Measurements from ENCODE around the gene HIP1.

Gene HIP1

DNA sequence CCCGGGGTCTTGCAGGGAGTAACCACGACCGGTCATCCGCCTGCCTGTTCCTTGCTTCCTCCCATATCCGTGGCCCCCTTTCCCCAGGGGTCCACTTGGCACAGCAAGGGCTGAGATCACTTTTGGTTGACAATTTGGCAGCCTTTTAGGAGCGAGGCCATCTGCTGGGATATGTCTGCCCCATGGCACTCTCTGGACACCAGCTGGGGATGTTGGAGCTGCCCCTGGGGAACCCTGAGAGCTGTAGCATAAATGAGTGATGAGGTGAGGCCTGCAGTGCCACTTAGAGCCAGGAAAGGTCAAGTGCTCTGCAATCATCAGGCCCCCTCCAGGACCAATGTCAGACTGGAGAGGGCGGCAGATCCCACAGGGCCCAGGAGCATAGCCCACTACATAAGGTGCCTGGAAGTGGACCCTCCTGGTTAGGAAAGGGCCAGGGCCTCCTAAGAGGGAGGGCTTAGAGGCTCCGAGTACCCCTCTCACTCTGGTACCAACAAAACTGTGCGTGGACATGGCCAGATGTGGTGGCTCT lies 92.1 kb downstream of the HIP1 start:
- Histone ChIP-seq H3K27me3 (ENCODE audit: control insufficient read depth, insufficient read depth, low read length, poor library complexity, severe bottlenecking) (no peaks in the 10 kb centered on the region), H3K36me3 (ENCODE audit: control insufficient read depth, insufficient read depth, low read length) (no peaks in the 10 kb centered on the region), H3K4me3 (ENCODE audit: insufficient read depth, low read depth, low read length) (no peak overlapping the region), H3K4me1 (ENCODE audit: control insufficient read depth, insufficient read depth, low read length) (peaks cover 6% of the 10 kb centered on the region), H3K9me3 (ENCODE audit: control insufficient read depth, low read length) (no peaks in the 10 kb centered on the region), H3K27ac (ENCODE audit: insufficient read depth, low read depth, low read length, poor library complexity, severe bottlenecking) (no peak overlapping the region)
- 90 to 91% methylated on average over 9 of the region's 9 CpGs for WGBS, 2 experiments

DNA sequence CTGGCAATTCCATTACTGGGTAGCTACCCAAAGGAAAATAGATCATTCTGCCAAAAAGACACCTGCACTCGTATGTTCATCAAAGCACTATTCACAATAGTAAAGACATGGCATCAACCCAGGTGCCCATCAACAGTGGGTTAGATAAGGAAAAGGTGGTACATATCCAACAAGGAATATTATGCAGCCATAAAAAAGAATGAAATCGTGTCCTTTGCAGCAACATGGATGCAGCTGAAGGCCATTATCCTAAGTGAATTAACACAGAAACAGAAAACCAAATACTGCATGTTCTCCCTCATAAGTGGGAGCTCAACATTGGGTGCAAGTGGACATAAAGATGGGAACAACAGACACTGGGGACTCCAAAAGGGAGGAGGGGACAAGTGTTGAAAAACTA lies 93.2 kb downstream of the HIP1 start:
- Histone ChIP-seq H3K4me3 (ENCODE audit: insufficient read depth, low read depth, low read length) (no peak overlapping the region), H3K27me3 (ENCODE audit: control insufficient read depth, insufficient read depth, low read length, poor library complexity, severe bottlenecking) (no peaks in the 10 kb centered on the region), H3K4me1 (ENCODE audit: control insufficient read depth, insufficient read depth, low read length) (peaks cover 6% of the 10 kb centered on the region), H3K27ac (ENCODE audit: insufficient read depth, low read depth, low read length, poor library complexity, severe bottlenecking) (no peak overlapping the region), H3K9me3 (ENCODE audit: control insufficient read depth, low read length) (no peaks in the 10 kb centered on the region), H3K36me3 (ENCODE audit: control insufficient read depth, insufficient read depth, low read length) (no peaks in the 10 kb centered on the region)
- WGBS, 2 experiments = 87 to 97% methylated on average over 2 of the region's 2 CpGs

DNA sequence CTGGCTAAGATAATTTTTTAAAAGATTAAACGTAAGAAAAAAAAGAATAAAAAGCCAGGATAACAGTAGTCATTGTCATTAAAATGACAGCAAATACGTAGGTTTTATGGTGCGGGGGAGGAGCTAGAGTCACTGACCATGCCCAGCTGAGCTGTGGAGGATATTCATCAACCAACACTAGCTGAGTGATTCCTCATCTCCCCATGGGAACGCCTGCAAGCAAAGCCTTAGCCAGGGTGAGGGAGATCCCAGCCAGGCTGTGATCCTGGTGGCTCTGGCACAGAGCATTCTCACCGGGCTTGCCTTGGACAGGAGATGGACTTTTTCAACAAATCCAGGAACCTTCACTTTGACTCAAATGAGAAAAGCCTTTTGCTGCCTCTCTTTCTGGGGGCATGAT lies 94.2 kb downstream of the HIP1 start:
- Histone ChIP-seq H3K9me3 (ENCODE audit: control insufficient read depth, low read length) (no peaks in the 10 kb centered on the region), H3K27ac (ENCODE audit: insufficient read depth, low read depth, low read length, poor library complexity, severe bottlenecking) (no peak overlapping the region), H3K36me3 (ENCODE audit: control insufficient read depth, insufficient read depth, low read length) (no peaks in the 10 kb centered on the region), H3K4me3 (ENCODE audit: insufficient read depth, low read depth, low read length) (no peak overlapping the region), H3K27me3 (ENCODE audit: control insufficient read depth, insufficient read depth, low read length, poor library complexity, severe bottlenecking) (no peaks in the 10 kb centered on the region), H3K4me1 (ENCODE audit: control insufficient read depth, insufficient read depth, low read length) (peaks cover 5% of the 10 kb centered on the region)
- 78 to 83% methylated on average over 5 of the region's 5 CpGs for WGBS, 2 experiments

DNA sequence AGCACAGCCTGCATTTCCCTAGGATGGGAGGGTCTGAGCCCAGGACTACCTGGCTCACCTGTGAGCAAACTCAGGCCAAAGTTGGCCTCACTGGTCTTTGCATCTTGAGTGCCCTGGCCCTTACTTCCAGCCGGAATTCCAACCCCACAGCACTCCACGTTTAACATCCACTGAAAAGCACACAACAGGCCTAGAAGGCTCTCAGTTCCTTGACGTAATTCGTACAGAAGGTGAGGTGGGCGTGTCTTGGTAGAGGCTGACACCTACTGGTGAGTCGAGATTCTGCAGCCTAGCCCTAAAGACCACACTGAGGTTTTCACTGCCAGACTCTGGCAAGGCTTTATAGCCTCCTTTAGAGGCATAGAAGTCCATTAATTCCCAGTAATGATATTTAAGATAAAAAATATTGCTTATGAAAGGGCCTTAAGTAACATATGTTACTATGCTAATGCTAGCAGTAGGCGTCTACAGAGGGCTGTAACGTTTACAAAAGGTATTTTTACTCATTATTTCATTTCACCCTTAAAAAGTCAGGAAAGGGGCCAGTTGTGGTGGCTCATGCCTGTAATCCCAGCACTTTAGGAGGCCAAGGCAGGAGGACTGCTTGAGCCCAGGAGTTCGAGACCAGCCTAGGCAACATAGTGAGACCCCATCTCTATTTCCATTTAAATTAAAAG lies 95.8 kb downstream of the HIP1 start:
- Histone ChIP-seq H3K36me3 (ENCODE audit: control insufficient read depth, insufficient read depth, low read length) (no peaks in the 10 kb centered on the region), H3K27me3 (ENCODE audit: control insufficient read depth, insufficient read depth, low read length, poor library complexity, severe bottlenecking) (no peaks in the 10 kb centered on the region)
- WGBS, 2 experiments = 52 to 53% methylated on average over 9 of the region's 9 CpGs

DNA sequence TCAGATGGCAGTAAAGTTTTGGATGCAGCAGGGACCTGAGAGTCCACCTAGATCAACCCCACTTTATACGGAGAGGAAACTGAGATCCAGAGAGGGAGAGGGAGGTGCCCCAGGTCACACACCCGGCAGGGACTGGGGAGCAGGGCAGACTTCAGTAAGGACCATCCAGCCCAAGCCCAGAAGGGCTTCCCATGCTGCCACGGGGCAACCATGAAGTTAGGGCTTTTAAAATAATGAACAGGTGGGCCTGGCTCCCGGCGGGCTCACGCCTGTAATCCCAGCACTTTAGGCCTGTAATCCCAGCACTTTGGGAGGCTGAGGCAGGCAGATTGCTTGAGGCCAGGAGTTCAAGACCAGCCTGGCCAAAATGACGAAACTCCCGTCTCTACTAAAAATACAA lies 98.5 kb downstream of the HIP1 start:
- WGBS, 2 experiments = 53 to 55% methylated on average over 8 of the region's 8 CpGs
- Histone ChIP-seq H3K27me3 (ENCODE audit: control insufficient read depth, insufficient read depth, low read length, poor library complexity, severe bottlenecking) (no peaks in the 10 kb centered on the region), H3K4me3 (ENCODE audit: insufficient read depth, low read depth, low read length) (peak overlapping the region; percentile 73), H3K9me3 (ENCODE audit: control insufficient read depth, low read length) (no peaks in the 10 kb centered on the region), H3K4me1 (ENCODE audit: control insufficient read depth, insufficient read depth, low read length) (peaks cover 10% of the 10 kb centered on the region), H3K27ac (ENCODE audit: insufficient read depth, low read depth, low read length, poor library complexity, severe bottlenecking) (peak overlapping the region; percentile 99), H3K36me3 (ENCODE audit: control insufficient read depth, insufficient read depth, low read length) (peaks cover 2% of the 10 kb centered on the region)

More for the DNA sequence above, 95.8 kb downstream of the HIP1 start:
- no peaks in the 10 kb centered on the region for H3K9me3 ChIP-seq (ENCODE audit: control insufficient read depth, low read length)
- H3K4me1 ChIP-seq (ENCODE audit: control insufficient read depth, insufficient read depth, low read length) = peaks cover 5% of the 10 kb centered on the region
- H3K4me3 ChIP-seq (ENCODE audit: insufficient read depth, low read depth, low read length) = no peak overlapping the region
- H3K27ac ChIP-seq (ENCODE audit: insufficient read depth, low read depth, low read length, poor library complexity, severe bottlenecking) = no peak overlapping the region

DNA sequence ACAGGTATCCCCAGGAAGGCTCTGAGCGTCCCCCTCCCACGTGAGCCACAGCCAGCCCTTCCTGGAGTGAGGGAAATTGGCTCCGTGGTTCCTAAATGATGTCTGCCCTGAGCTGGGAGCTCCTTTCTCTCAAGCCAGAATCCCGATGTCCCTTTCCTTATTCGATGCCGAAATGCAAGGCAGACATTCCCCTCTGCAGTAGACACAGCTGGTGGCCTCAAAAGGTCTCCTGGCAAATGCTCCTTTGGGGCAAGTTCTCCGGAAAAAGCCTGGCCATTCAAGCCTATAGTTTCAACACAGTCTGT lies 98.9 kb downstream of the HIP1 start:
- peaks cover 10% of the 10 kb centered on the region for H3K4me1 ChIP-seq (ENCODE audit: control insufficient read depth, insufficient read depth, low read length)
- H3K36me3 ChIP-seq (ENCODE audit: control insufficient read depth, insufficient read depth, low read length) = peaks cover 2% of the 10 kb centered on the region
- no peaks in the 10 kb centered on the region for H3K9me3 ChIP-seq (ENCODE audit: control insufficient read depth, low read length)
- WGBS, 2 experiments = 0 to 1% methylated on average over 7 of the region's 7 CpGs
- H3K27ac ChIP-seq (ENCODE audit: insufficient read depth, low read depth, low read length, poor library complexity, severe bottlenecking) = peak overlapping the region; percentile 99
- H3K4me3 ChIP-seq (ENCODE audit: insufficient read depth, low read depth, low read length) = peak overlapping the region; percentile 73
- no peaks in the 10 kb centered on the region for H3K27me3 ChIP-seq (ENCODE audit: control insufficient read depth, insufficient read depth, low read length, poor library complexity, severe bottlenecking)

DNA sequence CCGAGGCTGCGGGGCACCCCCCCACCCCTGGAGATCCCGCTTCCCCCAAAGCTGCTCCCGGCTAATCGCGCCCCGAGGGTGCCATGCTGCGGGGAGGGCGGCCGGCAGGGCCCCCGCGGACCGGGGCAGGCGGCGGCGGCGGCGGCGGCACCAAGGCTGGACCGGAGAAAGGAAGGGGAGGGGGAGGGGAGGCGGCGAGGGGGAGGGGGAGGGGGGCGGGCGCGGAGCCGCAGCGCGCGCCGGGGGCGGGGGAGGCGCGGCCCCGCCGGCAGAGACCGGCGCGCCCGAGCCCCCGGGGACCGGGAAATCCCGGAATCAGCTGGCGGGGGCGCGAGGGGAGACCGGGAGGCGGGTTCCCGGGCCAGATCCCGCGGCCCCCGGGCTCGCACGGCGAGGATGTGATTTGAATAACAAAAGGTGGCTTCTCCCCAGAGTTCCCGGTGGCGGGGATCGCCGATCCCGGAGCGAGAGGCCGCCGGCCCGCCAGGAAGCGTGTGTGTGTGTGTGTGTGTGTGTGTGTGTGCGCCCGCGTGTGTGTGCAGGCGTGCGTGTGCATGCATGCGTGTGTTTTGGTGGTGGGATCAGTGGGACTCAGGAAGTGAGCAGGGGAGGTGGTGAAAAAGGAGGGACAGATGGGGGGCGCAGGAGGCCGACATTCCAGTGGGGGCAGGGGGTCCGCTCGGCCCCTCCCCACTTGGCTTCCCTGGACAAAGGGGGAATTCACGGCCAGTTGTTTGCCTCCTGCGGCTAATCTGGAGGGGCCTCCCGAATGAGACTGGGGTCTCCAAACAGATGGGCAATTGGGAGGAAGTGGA lies 99.5 kb downstream of the HIP1 start:
- WGBS, 2 experiments = 0 to 1% methylated on average over 64 to 69 of the region's 77 CpGs

DNA sequence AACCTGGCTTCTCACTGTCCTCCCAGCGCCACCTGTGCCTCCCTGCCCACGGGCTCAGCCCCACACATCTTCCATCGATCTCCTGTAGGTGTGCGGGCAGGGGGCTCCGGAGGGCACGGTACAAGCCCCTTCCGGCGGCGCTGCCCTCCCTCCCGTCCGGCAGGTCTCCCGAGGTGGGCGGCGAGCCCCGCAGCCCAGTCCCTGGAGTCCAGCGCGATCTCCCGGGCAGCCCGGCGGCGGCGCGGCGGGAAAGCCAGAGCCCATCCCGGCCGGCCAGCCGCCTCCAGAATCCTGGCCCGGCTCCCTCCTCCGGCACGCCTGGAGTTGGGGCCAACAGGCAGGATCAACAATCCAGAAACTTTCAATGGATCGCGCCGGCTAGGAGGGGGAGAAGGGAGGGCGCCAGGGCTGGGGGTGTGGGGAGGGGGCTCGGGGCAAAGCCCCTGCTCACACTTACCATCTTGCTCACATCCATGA lies 100.1 kb downstream of the HIP1 start:
- H3K27ac ChIP-seq (ENCODE audit: insufficient read depth, low read depth, low read length, poor library complexity, severe bottlenecking) = peak overlapping the region; percentile 93
- H3K36me3 ChIP-seq (ENCODE audit: control insufficient read depth, insufficient read depth, low read length) = peaks cover 2% of the 10 kb centered on the region
- H3K9me3 ChIP-seq (ENCODE audit: control insufficient read depth, low read length) = no peaks in the 10 kb centered on the region
- H3K27me3 ChIP-seq (ENCODE audit: control insufficient read depth, insufficient read depth, low read length, poor library complexity, severe bottlenecking) = no peaks in the 10 kb centered on the region
- H3K4me1 ChIP-seq (ENCODE audit: control insufficient read depth, insufficient read depth, low read length) = peaks cover 10% of the 10 kb centered on the region
- WGBS, 2 experiments = 1% methylated on average over 31 to 34 of the region's 35 CpGs
- peak overlapping the region; percentile 73 for H3K4me3 ChIP-seq (ENCODE audit: insufficient read depth, low read depth, low read length)

More for the DNA sequence above, 99.5 kb downstream of the HIP1 start:
- H3K9me3 ChIP-seq (ENCODE audit: control insufficient read depth, low read length) = no peaks in the 10 kb centered on the region
- H3K27ac ChIP-seq (ENCODE audit: insufficient read depth, low read depth, low read length, poor library complexity, severe bottlenecking) = peak overlapping the region; percentile 99
- H3K4me3 ChIP-seq (ENCODE audit: insufficient read depth, low read depth, low read length) = peak overlapping the region; percentile 73
- H3K27me3 ChIP-seq (ENCODE audit: control insufficient read depth, insufficient read depth, low read length, poor library complexity, severe bottlenecking) = no peaks in the 10 kb centered on the region
- H3K36me3 ChIP-seq (ENCODE audit: control insufficient read depth, insufficient read depth, low read length) = peaks cover 2% of the 10 kb centered on the region
- peaks cover 10% of the 10 kb centered on the region for H3K4me1 ChIP-seq (ENCODE audit: control insufficient read depth, insufficient read depth, low read length)

DNA sequence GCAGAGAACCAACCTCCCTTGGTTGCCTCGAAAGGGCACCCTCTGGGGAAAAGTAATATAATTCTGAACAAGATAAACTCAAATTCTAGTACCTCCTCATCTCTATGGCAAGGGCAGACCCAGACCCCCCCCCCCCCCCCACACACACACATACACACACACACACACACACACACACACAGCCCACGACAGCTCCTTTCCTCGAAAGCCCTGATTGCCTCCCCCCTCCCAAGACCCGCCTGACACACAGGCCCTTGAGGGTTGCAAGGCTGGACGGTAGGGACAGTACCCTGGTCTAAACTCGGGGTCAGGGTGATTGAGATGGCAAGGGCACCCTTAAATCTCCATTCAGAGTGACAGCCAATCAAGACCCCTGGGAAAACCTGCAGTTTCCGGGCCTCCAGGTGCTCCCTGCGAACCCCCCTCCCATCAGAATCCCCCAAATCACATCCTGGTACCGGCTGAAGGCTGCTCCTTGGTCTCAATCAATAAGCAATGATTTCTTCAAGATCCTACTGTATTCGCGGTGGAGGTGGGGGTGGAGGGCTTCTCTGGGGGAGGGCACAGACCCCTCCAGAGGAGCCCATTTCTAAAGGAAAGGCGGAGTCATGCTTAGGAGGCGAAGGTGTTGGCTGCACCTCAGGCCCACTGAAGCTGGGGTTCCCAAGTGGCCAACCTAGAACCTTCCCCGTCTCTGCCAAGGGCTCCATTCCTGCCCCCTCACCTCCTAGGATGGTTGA lies 100.7 kb downstream of the HIP1 start:
- 5% methylated on average over 14 of the region's 14 CpGs for WGBS, 2 experiments
- Histone ChIP-seq H3K27ac (ENCODE audit: insufficient read depth, low read depth, low read length, poor library complexity, severe bottlenecking) (no peak overlapping the region), H3K27me3 (ENCODE audit: control insufficient read depth, insufficient read depth, low read length, poor library complexity, severe bottlenecking) (no peaks in the 10 kb centered on the region)

DNA sequence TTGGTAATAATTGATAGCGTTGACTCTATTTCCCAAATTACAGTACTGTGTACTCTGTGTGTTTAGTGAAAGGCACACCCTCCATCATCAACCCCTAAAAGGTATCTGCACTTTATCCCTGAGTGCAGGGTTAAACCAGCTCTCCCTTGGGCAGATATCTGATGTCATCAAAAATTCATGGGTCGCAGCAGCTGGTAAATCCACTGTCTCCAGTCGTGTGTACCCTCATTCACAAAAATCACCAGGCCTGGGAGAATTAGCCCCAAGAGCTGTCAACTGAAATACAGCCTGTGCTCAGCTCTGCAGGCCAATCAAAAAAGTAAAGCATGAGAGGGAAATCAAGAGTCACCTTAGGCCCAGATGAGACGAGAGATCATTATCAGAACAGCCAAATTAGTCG lies 103.7 kb downstream of the HIP1 start:
- Histone ChIP-seq H3K36me3 (ENCODE audit: control insufficient read depth, insufficient read depth, low read length) (peaks cover 2% of the 10 kb centered on the region), H3K4me1 (ENCODE audit: control insufficient read depth, insufficient read depth, low read length) (peaks cover 8% of the 10 kb centered on the region), H3K27me3 (ENCODE audit: control insufficient read depth, insufficient read depth, low read length, poor library complexity, severe bottlenecking) (no peaks in the 10 kb centered on the region), H3K4me3 (ENCODE audit: insufficient read depth, low read depth, low read length) (no peak overlapping the region), H3K9me3 (ENCODE audit: control insufficient read depth, low read length) (no peaks in the 10 kb centered on the region), H3K27ac (ENCODE audit: insufficient read depth, low read depth, low read length, poor library complexity, severe bottlenecking) (no peak overlapping the region)
- 89 to 93% methylated on average over 4 to 5 of the region's 5 CpGs for WGBS, 2 experiments

More for the DNA sequence above, 100.7 kb downstream of the HIP1 start:
- Histone ChIP-seq H3K36me3 (ENCODE audit: control insufficient read depth, insufficient read depth, low read length) (peaks cover 2% of the 10 kb centered on the region), H3K4me3 (ENCODE audit: insufficient read depth, low read depth, low read length) (peak overlapping the region; percentile 73), H3K4me1 (ENCODE audit: control insufficient read depth, insufficient read depth, low read length) (peaks cover 10% of the 10 kb centered on the region), H3K9me3 (ENCODE audit: control insufficient read depth, low read length) (no peaks in the 10 kb centered on the region)

All from ectodermal cell (in vitro differentiated cells).